Sigmoid colon (tissue), 7 donors: ENCODE results near the gene CCR8. TPM values are rescaled to one million over a fixed set of nuclear protein-coding genes. Genes with fewer than 3 reads are reported as not detected.

Source experiments
- DNase-seq: peaks from one replicate; pipeline ENCODE4 v3.0.0-alpha.2; 2019
- H3K27ac ChIP-seq, 4 donors: fragments of 200-600 bp; sonication (generic); one replicate each; pipeline ENCODE4 v1.5.1; 2016 to 2019; ENCODE audit warnings: mild to moderate bottlenecking in 1 of 4
- H3K27me3 ChIP-seq, 3 donors: fragments of 200-600 bp; sonication (generic); one replicate each; pipeline ENCODE4 v1.5.1; 2019; ENCODE audit warnings: mild to moderate bottlenecking in 1 of 3
- H3K36me3 ChIP-seq, 4 donors: fragments of 200-600 bp; sonication (generic); one replicate each; pipeline ENCODE4 v1.5.1; 2016 to 2019
- H3K4me1 ChIP-seq, 4 donors: fragments of 200-600 bp; sonication (generic); one replicate each; pipeline ENCODE4 v1.5.1; 2017 to 2019
- H3K4me3 ChIP-seq, 4 donors: fragments of 200-600 bp; sonication (generic); one replicate each; pipeline ENCODE4 v1.5.1; 2017 to 2019; ENCODE audit warnings: mild to moderate bottlenecking in 2 of 4, moderate library complexity in 1 of 4
- H3K9me3 ChIP-seq, 4 donors: fragments of 200-600 bp in 3 of 4; sonication (generic) in 3 of 4; one replicate each; pipeline versions ENCODE4 v1.5.1 to v1.6.1; 2013 to 2019
- CTCF ChIP-seq, 4 experiments: fragments of 450-650 bp in 3 of 4; fragments of 200-600 bp in 1 of 4; IDR thresholded peaks; one replicate each; pipeline ENCODE4 v1.5.1; 2016 to 2019; ENCODE audit warnings: antibody characterized with exemption in 4 of 4, mild to moderate bottlenecking in 3 of 4, moderate library complexity in 2 of 4
- EP300 ChIP-seq, 4 donors: sonication (generic); formaldehyde crosslinking; IDR thresholded peaks; one replicate each; pipeline ENCODE4 v1.6.1; 2017; ENCODE audit warnings: antibody characterized with exemption in 4 of 4
- POLR2A ChIP-seq, 2 donors: fragments of 450-650 bp; IDR thresholded peaks; one replicate each; pipeline ENCODE4 v1.6.1; 2016; ENCODE audit warnings: antibody characterized with exemption in 2 of 2, mild to moderate bottlenecking in 2 of 2, moderate library complexity in 2 of 2
- POLR2AphosphoS5 ChIP-seq, 4 donors: sonication (generic); formaldehyde crosslinking; IDR thresholded peaks; one replicate each; pipeline ENCODE4 v1.6.1; 2017; ENCODE audit warnings: antibody characterized with exemption in 4 of 4
- WGBS, 2 donors: extraction: QIAGEN DNeasy Blood & Tissue Kit; methylation state at CpG; one replicate each; pipeline ENCODE4 v1.1.7; 2013; 5-methylcytosine and 5-hydroxymethylcytosine counted together
- intact Hi-C: fragments of 100-400 bp; cut with DNase I; formaldehyde crosslinking; loops from one replicate; pipeline ENCODE4 v1.15.1; 2023
- polyA plus RNA-seq, 3 donors: library from polyadenylated mRNA; stranded (reverse); fragments of 200-250 nt; gene quantifications; one replicate each; pipeline ENCODE4 v1.2.3, GENCODE V29; 2013
- total RNA-seq, 4 donors: library from RNA; depleted of rRNA; stranded (reverse); fragments of >200 nt; gene quantifications; one replicate each; pipeline ENCODE4 v1.1.0, GENCODE V29; 2016
- donor health status: healthy with polysubstance abuse.
- donor health status: Bipolar disorder and iron deficiency.
- donor health status: healthy.

CCR8 gene
- total and polyA plus RNA-seq, 7 donors = 0.93 TPM; not detected in 6

- no peaks in the 10 kb centered on the region for H3K27me3 ChIP-seq
- 84 to 91% methylated on average over 4 of the region's 4 CpGs for WGBS, 2 donors
- intact Hi-C loops = no loop called here
- no peaks in the 10 kb centered on the region for H3K9me3 ChIP-seq
- no peak for DNase-seq
- H3K4me3 ChIP-seq = no peak overlapping the region
- H3K36me3 ChIP-seq = no peaks in the 10 kb centered on the region
- TF ChIP-seq POLR2A (IDR thresholded peaks at IDR 0.05) (no peak), EP300 (IDR thresholded peaks at IDR 0.05) (no peak), CTCF (IDR thresholded peaks at IDR 0.05) (no peak), POLR2AphosphoS5 (IDR thresholded peaks at IDR 0.05) (no peak)
- H3K4me1 ChIP-seq = no peaks in the 10 kb centered on the region
- H3K27ac ChIP-seq = no peak overlapping the region
Measured at GRCh38 chr3:39327053-39327745, 2.3 kb upstream of the CCR8 start.

- 82 to 88% methylated on average over 4 of the region's 4 CpGs for WGBS, 2 donors
- Histone ChIP-seq H3K4me1 (no peaks in the 10 kb centered on the region), H3K27me3 (no peaks in the 10 kb centered on the region), H3K27ac (no peak overlapping the region), H3K9me3 (no peaks in the 10 kb centered on the region), H3K36me3 (no peaks in the 10 kb centered on the region), H3K4me3 (no peak overlapping the region)
- intact Hi-C loops = no loop called here
- TF ChIP-seq POLR2A (IDR thresholded peaks at IDR 0.05) (no peak), POLR2AphosphoS5 (IDR thresholded peaks at IDR 0.05) (no peak), CTCF (IDR thresholded peaks at IDR 0.05) (no peak), EP300 (IDR thresholded peaks at IDR 0.05) (no peak)
- no peak for DNase-seq
Measured at GRCh38 chr3:39327746-39328349, 1.7 kb upstream of the CCR8 start.

GRCh38 chr3:39330824-39331223 lies 1.3 kb downstream of the CCR8 start:
- Histone ChIP-seq H3K36me3 (no peaks in the 10 kb centered on the region), H3K27ac (no peak overlapping the region), H3K4me1 (no peaks in the 10 kb centered on the region), H3K9me3 (no peaks in the 10 kb centered on the region), H3K27me3 (no peaks in the 10 kb centered on the region), H3K4me3 (no peak overlapping the region)
- intact Hi-C loops = no loop called here
- TF ChIP-seq POLR2A (IDR thresholded peaks at IDR 0.05) (no peak), EP300 (IDR thresholded peaks at IDR 0.05) (no peak), POLR2AphosphoS5 (IDR thresholded peaks at IDR 0.05) (no peak), CTCF (IDR thresholded peaks at IDR 0.05) (no peak)
- DNase-seq = no peak

- 97% methylated on average over 4 of the region's 4 CpGs for WGBS, 2 donors
- Histone ChIP-seq H3K27ac (no peak overlapping the region), H3K4me1 (no peaks in the 10 kb centered on the region), H3K27me3 (no peaks in the 10 kb centered on the region), H3K36me3 (no peaks in the 10 kb centered on the region), H3K4me3 (no peak overlapping the region), H3K9me3 (no peaks in the 10 kb centered on the region)
- intact Hi-C loops = no loop called here
- TF ChIP-seq POLR2AphosphoS5 (IDR thresholded peaks at IDR 0.05) (no peak), CTCF (IDR thresholded peaks at IDR 0.05) (no peak), POLR2A (IDR thresholded peaks at IDR 0.05) (no peak), EP300 (IDR thresholded peaks at IDR 0.05) (no peak)
- no peak for DNase-seq
Measured at GRCh38 chr3:39332525-39332924, 3.0 kb downstream of the CCR8 start.

- H3K27ac ChIP-seq = no peak overlapping the region
- H3K36me3 ChIP-seq = no peaks in the 10 kb centered on the region
- no peaks in the 10 kb centered on the region for H3K9me3 ChIP-seq
- H3K27me3 ChIP-seq = no peaks in the 10 kb centered on the region
- intact Hi-C loops = no loop called here
- no peak overlapping the region for H3K4me3 ChIP-seq
- no peaks in the 10 kb centered on the region for H3K4me1 ChIP-seq
- no peak for TF ChIP-seq POLR2A (IDR thresholded peaks at IDR 0.05)
- no peak for TF ChIP-seq EP300 (IDR thresholded peaks at IDR 0.05)
- TF ChIP-seq CTCF (IDR thresholded peaks at IDR 0.05) = no peak
- no peak for TF ChIP-seq POLR2AphosphoS5 (IDR thresholded peaks at IDR 0.05)
- DNase-seq = no peak
Measured at GRCh38 chr3:39333607-39334006, 4.1 kb downstream of the CCR8 start.
